Skeletal muscle cell (primary cell): ENCODE data around the gene SERPINA5.

Experiments
- DNase-seq: peaks from one replicate; pipeline ENCODE4 v3.0.0-alpha.2; 2010; ENCODE audit warnings: low read depth
- H3K4me3 ChIP-seq: 2 replicates; pipeline ENCODE4 v1.5.1; 2011; ENCODE audit warnings: low read depth, mild to moderate bottlenecking, control low read depth, low read length, moderate library complexity

The SERPINA5 gene, protein sequence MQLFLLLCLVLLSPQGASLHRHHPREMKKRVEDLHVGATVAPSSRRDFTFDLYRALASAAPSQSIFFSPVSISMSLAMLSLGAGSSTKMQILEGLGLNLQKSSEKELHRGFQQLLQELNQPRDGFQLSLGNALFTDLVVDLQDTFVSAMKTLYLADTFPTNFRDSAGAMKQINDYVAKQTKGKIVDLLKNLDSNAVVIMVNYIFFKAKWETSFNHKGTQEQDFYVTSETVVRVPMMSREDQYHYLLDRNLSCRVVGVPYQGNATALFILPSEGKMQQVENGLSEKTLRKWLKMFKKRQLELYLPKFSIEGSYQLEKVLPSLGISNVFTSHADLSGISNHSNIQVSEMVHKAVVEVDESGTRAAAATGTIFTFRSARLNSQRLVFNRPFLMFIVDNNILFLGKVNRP

DNA sequence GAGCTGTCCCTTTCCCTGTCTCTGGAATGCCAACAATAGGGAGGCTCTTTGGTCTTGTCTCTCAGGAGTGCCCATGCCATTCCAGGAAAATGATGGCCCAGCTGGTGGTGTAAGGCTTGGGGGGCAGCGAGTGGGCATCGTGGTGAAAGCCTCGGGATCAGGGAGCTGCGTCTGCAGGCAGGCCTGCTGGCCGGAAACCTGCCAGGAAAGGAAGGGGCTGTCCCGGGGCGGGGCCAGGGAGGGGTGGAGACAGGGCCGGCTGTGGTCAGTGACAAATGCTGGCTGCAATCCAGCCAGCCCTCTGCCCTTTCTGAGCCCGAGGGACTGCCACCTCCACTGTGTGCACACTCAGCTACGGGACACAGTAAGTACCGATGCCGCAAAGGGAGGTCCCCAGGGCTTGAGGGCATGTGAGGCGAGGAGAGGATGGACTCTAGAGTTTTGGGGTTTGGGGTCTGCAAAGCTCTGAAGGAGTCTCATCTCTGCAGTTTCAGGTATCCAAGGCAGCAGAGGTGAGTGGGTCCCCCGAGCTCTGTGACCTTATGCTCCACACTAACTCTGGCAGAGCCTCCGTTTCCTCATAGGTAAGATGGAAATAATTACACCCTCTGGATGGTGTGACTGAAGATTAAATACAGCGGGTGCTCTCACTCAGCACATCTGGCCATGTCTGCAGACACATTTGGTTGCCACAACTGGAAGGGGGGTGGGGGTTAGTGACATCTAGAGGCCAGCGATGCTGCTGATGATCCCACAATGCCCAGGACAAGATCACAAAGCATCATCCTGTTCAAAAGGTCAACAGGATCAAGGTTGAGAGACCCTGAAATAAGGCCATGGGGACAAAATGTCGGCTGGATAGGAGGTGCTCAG is at the start of gene SERPINA5:
SERPINA5 (plus strand) TSS at position 300 of the 873 bp plus-strand sequence. CDS start 5,937 bp downstream, outside the sequence.
- H3K4me3 ChIP-seq, result no peak within 1 kb of the TSS
- no peak for DNase-seq

- H3K4me3 ChIP-seq, result no peak overlapping the region
- DNase-seq, result no peak
These were observed 48.8 kb upstream of the SERPINA5 start for GRCh38 chr14:94532447-94532846.

DNA sequence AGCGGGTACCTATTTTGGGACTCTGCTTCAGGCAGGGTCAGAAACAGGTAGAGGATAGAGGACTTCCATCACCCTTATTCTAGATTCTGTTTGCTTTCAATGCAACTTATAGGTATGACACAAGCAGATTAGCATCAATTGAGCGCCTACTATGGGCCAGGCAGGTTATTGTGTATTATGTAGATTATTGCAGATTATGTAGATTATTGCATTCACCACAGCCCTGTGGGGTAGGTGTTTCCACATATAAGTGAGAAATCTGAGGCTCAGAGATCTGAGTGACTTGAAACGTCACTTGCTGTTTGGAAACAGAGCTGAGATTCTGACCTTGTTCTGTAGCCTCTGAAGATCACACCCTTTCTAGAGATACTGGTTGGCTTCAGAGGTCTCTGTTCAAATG is 45.7 kb upstream of the SERPINA5 start:
- no peak for DNase-seq
- H3K4me3 ChIP-seq, result no peak overlapping the region

GRCh38 chr14:94536836-94537235 is 44.4 kb upstream of the SERPINA5 start:
- no peak for DNase-seq

DNA sequence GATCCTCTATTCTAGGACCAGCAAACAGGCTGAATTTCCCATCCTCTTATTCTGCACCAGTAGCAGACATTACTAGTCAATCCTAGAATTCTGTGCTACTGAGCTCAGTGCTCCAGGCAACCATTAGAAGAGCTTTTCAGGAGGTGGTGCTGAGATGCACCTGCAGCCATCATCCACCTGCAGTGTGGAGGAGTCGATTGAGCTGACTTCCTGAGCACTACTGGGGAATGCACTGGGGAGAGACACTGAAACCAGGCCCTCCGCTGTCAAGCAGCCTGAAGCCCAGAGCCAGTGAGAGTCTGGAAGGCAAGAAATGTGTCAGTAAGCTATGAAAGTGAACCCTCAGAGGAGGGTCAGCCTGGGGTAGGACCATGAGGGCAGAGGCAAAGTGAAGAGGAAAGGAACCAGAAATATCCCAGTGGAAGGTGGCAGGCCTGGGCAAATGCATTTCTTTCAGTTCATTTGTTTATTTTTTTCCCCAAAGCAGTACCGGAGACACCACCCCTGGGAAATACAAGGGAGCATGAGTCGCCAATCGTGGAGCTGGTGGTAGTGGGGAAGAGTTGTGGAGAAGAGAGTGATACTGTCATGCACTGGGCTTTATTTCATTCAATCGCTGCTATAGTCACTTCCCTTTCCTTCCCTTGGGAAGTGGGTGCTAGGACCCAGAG is 43.0 kb upstream of the SERPINA5 start:
- no peak overlapping the region for H3K4me3 ChIP-seq
- no peak for DNase-seq

More at GRCh38 chr14:94536836-94537235, 44.4 kb upstream of the SERPINA5 start:
- no peak overlapping the region for H3K4me3 ChIP-seq

GRCh38 chr14:94539181-94539580 is 42.0 kb upstream of the SERPINA5 start:
- DNase-seq, result no peak
- H3K4me3 ChIP-seq, result no peak overlapping the region

DNA sequence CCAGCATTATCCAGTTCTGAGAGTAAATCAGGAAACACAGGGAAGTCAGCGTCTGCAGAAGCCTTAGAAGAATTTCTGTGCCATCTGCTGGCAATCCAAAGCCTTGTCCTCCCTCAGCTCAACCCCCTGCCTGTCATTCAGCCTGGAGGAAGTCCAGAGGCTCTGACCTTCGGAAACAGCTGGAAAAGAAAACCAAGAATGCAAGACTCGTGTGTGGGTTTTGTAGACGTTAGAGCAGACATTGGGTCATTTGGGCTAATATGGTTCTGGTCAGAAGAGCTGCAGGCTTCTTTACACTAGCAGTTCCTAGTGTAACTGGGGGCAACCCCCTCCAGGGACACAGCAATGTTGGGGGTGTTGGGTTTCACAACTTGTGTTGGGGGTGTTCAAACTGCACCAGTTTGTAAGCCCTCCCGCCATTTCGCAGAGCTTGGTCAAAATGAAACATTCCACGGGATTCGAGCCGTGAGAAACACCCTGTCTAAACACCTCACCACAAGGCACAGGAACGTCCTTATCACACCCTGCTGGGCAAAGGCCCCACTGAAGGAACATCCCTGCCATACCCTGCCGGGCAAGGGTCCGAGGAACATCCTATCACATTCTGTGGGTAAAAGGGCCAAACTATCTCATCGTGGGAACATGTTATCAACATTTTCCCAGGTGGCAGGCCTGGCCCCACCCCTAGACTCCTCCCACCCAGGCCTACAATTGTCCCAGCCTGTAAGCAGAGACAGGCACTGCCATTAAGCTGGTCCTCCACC is 41.0 kb upstream of the SERPINA5 start:
- H3K4me3 ChIP-seq, result no peak overlapping the region
- DNase-seq, result no peak

GRCh38 chr14:94541234-94541975 is 39.8 kb upstream of the SERPINA5 start:
- no peak for DNase-seq

DNA sequence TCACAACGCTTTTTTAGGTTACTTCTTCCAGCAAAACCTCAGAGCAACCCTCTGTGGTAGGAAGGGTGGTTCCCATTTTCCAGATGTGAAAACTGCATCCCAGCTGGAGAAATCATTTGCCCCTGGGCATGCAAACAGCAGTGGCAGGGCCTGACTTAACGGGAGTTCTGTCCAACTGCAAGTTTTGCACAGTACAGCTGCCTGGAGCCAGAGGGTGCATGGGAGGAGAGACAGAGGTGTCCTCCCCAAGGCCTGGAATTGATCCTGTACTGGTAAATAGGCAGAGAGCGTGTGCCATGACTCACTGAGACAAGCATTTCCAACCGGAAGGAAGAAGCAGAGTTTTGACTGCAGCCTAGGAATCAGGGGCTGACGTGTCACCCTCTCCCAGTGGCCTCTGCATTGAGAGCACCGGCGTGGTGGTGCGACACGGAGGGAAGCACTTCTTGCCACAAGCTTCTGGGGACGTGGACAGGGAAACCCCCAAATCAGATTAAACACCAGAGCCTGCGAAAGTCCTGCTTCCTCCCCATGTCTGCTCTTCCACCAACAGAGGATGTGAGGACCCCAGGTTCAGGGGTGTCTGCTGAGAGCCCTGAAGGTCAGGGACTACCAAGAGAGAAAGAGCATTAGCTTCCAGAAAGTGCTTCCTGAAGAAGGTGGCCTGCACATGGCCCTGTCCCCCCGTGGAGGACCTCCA is 39.0 kb upstream of the SERPINA5 start:
- H3K4me3 ChIP-seq, result no peak overlapping the region
- DNase-seq, result no peak

More at GRCh38 chr14:94541234-94541975, 39.8 kb upstream of the SERPINA5 start:
- H3K4me3 ChIP-seq, result no peak overlapping the region

DNA sequence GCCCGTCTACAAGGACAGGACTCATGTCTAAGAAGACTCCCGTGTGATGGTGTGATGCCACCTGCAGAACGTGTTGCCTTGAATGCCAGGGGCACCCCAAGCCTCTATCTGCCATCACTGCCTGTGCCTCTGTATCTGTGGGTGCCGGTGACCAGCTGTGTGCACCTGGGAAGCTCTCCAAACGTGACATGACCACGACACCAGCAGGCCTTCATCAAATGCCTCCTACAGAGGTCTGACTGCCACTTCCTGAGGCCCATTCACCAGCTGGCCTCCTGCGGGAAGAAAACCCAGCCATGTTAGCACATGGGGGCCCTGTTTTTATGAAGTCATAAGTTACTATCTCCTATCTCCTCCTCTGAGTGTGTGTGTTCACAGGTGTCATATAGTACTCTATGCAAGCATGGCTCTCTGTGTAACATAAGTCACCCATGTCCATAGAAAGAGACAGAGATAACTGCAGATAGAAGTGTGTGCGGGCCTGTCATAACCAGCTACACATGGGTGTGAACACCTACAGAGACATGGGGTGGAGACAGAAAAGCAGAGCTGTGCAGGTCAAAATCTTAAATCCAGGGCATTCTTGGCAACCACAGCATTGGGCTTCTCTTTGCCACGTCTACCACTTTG is 38.3 kb upstream of the SERPINA5 start:
- no peak overlapping the region for H3K4me3 ChIP-seq
- DNase-seq, result no peak

- DNase-seq, result no peak
These were observed 37.6 kb upstream of the SERPINA5 start for GRCh38 chr14:94543449-94544124.

DNA sequence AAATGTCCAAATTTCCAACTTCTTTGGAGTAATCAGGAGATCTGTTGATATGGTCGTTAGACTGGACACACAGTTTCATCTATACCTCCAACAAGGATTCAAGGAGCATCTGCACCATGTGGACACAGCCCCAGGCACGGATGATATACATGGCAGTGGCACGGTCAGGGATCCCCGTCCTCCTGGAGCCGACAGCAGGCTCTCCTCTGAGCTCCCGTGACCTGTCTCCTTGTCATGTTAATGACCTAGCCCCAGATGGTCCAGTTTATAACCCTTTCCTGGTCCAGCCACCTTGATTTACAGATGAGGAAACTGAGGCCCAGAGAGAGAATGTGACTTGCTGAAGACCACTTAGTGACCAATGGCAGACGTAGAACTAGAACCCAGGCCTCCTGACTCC is 36.5 kb upstream of the SERPINA5 start:
- DNase-seq, result no peak
- H3K4me3 ChIP-seq, result no peak overlapping the region

More at GRCh38 chr14:94543449-94544124, 37.6 kb upstream of the SERPINA5 start:
- no peak overlapping the region for H3K4me3 ChIP-seq

DNA sequence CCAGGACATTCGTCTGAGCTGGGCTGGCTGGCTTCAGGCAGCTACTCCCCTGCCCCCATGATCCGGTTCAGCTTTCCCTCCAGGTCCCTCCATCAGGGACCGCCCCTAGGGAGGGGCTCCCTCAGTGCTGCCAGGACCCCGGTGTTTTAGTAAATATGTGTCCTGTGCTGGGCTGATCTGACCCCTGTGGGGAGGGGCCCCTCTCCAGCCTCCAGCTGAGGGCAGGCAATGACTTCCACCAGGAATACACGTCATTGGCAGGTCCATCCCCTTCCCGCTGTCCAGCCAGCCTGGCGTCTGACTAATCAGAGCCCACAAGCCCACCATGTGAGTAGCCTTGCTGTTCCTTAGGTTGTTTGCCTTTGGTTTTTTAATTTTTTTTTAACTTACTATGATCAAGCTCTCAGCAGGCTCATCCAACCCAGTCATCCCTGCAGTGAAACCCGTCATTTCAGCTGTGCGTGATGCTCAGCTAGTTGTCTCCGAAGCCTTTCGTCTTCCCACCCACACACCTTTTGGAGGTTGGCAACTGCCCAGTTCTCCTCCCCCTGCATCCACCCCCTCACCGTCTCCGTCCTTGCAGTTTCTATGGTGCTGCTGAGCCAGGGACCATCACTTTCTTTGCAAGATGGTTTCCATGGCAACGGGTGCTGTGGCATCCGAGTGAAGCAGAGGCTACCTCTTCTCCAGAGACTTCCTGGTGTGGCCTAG is 35.9 kb upstream of the SERPINA5 start:
- no peak for DNase-seq

GRCh38 chr14:94547151-94547680 is 34.0 kb upstream of the SERPINA5 start:
- no peak for DNase-seq
- no peak overlapping the region for H3K4me3 ChIP-seq

More for the DNA sequence above, 35.9 kb upstream of the SERPINA5 start:
- H3K4me3 ChIP-seq, result no peak overlapping the region

DNA sequence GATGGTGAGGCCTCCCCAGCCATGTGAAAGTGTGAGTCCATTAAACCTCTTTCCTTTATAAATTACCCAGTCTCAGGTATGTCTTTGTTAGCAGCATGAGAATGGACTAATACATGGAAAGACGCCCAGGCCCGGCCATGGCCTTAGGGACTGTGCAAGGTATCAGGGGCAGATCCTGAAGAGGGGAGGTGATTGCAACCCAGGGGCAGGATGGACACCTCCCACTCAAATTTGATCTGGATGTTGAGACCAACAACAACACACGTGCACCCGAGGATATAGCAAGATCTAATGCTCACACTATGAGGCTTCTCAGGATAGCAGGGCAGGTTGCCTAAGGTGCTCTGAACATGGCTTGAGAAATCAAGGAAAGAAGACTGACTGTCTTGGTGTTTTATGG is 33.5 kb upstream of the SERPINA5 start:
- H3K4me3 ChIP-seq, result no peak overlapping the region
- DNase-seq, result no peak
